ENCODE measurements around the gene CNOT3.
"Not testable (repeated sequence)": the region's sequence is repeated elsewhere in the genome, so short reads cannot be mapped to it uniquely, and the experiment has no call there.

Gene CNOT3

DNA sequence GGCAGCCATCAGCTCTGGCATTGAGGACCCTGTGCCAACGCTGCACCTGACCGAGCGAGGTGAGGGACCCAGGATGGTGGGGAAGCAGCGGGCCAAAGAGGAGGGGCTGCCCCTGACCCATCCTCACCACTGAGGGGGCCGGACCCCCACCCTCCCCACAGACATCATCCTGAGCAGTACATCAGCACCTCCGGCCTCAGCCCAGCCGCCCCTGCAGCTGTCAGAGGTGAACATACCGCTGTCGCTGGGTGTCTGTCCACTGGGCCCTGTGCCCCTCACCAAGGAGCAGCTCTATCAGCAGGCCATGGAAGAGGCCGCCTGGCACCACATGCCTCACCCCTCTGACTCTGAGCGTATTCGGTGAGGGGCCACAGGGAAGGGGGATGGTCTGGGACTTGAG, 14.7 kb downstream of the CNOT3 start:
- no peak for DNase-seq

DNA sequence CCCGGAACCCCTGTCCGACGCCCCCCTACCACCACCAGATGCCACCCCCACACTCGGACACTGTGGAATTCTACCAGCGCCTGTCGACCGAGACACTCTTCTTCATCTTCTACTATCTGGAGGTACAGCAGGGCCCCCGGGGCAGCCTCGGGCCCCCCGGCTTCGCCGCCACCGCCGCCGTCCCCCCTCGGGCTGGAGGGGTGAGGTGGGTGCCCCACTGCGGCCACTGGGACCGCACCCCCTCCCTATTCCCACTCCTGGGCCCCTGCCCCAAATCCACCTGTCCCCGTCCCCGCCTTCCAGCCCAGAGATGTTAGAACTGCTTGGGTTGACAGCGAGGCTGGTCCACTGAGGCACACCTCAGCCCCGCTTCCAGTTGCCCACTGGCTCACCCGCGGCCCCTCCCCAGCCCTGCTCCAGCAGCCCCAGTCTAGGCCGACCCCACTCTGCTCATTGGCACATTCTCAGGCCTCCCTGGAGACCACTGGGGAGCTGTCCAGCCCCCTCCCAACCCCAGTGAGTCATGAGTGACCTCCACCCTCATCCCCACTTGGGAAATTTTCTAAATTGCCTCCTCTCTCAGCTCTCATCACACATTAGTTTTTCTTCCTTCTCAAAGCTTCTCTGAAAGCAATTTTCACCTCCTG, 15.4 kb downstream of the CNOT3 start:
- no peak for DNase-seq

DNA sequence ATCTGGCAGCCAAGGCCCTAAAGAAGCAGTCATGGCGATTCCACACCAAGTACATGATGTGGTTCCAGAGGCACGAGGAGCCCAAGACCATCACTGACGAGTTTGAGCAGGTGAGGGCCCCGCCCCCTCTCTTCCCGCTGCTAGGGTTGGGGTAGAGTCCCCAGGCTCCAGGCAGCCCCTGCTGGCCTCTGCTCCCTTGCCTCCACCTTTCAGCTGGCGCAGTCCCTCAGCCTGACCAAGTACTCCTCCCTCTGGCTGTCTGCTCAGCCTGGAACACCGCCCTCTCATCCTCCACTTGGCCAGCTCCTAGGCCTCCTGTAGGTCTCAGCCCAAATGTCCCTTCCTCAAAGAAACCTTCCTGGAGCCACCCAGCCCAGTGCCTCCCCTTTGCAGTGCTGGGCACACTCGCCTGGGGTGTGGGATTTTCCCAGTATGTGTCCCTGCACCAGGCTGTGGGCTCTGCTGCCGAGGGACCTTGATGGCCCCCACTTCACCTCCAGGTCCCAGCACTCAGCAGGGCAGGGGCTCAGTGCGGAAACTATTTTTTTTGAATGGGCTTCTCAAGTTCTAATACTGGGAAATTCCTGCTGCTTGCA, 16.3 kb downstream of the CNOT3 start:
- no peak for DNase-seq

DNA sequence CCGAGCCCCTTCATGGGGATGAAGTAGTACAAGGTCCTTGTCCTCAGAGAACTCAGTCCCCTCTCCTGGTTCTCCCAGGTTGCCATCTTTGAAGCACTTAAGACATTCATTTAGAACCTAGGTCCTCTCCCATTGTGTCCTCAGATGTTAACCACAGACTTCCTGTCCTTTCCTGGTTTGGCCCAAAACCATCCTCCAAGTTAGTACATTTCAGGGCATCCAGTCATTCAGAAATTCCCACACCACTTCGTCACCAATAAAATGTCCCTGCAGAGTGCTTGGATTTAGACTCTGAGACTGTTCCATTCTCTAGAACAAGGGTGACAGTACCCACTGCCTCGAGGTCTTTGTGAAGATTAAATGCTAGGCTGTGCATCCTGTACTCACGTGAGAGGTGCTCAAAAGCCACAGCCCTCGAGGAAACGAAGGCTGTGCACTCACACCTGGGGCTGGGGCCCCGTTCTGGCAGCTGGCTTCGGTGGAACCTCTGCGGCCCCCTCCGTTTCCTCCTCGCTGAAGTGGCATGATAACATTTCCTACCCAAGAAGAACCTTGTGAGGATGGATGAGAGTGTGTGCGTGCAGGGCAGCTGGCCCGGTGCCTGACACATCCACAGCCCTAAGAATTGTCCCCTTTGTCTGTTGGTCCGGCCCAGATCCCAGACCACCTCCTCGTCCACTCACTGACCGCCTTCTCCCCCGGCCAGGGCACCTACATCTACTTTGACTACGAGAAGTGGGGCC, 17.2 kb downstream of the CNOT3 start:
- no peak for DNase-seq

DNA sequence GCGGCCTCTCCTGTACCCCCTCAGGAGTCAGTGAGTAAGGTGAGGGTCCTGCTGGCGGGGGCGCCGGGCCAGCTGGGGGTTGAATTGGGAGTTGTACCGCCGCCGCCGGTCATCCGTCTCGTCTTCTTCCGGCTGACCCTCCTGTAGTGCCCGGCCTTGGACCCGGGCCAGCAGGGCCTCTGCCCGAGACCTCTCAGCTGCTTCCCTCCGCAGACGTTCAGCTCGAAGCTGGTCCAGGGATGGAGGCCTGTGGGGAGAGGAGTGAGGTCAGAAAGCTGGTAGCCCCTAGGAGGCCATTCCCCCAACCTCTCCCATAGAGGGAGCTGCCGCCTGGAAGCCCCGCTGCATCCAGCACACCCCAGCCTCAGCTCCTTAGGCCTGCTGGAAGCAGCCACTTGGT, 18.1 kb downstream of the CNOT3 start:
- DNase-seq: no peak

DNA sequence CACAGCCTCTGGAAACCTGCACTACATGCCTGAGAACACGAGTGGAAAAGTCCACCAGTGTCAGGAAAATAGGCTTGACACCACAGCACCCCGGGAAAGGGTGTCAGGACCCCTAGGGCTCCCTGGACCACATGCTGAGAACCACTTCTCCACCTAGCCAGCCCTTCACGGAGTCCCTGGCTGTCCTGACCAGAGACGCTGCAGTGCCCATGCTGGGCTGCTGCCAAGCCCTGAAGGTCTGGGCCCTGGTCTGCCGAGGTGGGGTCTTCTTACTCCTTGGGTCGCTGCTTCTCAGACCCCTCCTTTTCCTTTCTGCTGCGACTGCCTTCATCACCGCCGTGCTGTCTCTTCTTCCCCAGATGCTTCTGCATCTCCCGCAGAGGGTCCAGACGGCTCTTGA, 18.9 kb downstream of the CNOT3 start:
- no peak for DNase-seq

DNA sequence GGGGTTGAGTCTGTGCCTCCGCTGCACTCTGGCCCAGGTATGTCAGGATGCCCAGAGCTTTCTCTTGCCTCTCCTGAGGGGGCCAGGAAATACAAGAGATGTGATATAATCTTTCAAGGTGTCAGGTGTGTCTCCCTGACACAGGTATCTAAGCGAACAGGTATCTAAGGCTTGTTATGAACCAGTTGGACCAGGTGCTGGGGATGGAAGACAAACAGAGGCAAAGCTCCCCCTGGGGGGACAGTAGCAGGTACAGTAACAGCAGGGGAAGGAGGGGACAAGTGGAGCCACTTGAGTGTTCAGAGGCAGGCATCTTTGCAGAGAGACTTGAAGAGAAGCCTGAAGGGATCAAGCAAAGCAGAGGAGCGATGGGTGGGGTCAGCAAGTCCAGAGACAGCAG, 19.4 kb downstream of the CNOT3 start:
- DNase-seq: no peak

DNA sequence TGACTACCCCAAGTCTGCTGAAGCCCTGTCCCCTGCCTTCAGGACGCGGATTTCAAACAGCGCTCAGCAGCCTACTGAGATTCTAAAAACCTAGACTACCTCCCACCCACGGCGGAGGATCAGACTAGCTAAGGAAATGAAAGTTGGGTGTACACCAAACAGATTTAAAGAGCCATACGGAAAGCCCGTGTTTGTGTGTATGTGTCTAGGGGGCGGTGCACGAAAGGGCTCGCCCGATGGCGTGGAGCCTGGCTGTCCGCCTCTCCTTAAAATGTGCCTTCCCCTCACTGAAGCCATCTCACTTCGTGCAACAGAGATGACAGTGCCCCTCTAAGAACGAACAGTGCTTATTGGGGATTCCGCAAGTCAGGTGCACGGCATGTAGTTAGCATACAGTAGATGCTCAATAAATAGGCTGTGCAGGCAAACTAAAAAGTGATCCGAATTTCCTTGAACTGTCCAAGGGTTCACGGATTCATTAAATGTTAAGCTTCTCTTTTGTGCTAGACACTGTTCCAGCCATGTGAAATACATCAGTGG, 21.3 kb downstream of the CNOT3 start:
- no peak for DNase-seq

DNA sequence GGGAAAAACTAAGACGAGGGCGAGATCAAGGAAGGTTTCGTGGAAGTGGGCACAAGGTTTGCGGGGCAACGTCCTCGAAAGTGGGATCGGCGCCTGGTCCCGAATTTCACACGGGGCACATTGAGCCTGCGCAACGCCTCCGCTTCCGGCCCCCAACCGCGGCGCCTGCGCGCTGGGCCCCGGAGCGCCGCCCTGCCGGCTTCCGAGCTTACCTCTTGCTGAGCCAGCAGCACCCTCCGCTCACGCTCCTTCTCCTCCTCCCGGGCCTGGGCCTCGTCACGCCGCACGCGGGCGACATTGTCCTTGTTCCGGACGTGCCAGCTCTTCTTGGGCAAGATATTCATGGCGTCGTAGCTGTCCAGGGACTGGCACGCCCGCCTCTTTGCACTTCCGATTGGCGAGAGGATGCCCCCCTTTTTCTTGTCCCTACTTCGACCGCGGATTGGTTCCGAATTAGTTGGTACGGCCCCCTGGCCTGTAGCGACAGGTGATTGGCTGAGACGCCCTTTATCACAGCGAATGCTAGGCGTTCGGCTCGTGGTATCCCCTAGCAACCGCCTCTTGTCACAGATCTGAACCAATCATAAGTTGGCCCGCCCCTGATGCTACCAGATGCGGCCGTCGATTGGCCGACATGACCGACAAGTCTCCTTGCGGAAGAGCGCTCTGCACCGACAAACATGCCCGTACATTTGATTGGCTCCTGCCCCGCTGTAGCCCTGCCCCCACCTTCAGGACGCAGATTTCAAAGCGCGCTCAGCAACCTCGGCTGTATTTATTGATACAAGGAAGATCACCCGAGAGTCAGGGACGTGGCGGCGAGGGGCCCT, 22.0 kb downstream of the CNOT3 start, which contains the start of gene LENG1:
LENG1 (minus strand) TSS at position 370 of the 830 bp plus-strand sequence; CDS start at position 344, 26 bp downstream.
- peak; percentile 99 for DNase-seq

DNA sequence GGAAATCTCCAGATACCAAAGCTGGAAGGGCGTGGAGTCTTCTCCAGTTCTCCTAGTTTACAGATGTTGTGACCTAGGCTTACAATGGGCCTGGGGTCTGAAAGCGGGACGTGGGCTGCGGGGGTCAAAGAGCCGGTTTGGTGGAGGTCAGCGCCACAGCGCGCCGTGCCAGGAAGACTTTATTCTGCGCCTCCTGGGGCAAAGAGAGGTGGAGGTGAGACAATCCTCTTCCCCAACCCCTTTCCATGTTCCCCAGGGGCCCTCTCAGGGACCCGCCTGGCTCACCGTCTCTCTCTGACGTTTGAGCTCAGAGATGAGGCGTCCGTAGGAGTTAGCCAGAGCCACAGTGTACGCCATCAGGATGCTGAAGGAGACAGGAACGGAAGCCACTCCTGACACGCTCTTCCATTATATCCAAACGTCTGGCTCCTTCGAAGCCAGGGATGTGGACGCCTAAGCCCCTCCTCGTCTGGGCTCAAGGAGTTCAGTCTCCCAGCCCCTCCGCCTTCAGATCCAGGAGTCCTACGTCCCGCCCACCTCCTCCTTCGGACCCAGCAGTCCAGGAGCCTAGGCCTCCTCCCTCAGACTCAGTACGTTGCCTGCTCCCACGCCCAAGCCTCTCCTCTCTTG, 22.7 kb downstream of the CNOT3 start:
- peak; percentile 38 for DNase-seq

DNA sequence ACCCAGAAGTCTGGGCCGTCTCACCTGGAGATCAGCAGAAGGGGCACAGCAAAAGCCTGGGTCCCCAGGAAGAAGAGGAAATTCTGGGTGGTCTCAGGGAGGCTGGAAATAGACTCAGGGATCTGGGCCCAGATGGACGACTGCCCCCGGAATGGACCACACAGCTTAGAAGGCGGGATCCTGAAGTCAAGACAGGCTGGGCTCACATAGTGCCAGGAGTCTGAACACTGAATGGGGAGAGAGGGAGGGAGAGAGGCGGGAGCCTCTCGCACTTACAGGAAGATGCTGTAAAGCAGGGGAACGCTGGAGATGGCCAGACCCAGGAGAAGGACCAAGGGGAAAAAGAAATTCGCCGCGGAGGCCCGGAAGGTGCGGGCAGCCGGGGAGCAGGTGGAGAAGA, 23.3 kb downstream of the CNOT3 start:
- no peak for DNase-seq

DNA sequence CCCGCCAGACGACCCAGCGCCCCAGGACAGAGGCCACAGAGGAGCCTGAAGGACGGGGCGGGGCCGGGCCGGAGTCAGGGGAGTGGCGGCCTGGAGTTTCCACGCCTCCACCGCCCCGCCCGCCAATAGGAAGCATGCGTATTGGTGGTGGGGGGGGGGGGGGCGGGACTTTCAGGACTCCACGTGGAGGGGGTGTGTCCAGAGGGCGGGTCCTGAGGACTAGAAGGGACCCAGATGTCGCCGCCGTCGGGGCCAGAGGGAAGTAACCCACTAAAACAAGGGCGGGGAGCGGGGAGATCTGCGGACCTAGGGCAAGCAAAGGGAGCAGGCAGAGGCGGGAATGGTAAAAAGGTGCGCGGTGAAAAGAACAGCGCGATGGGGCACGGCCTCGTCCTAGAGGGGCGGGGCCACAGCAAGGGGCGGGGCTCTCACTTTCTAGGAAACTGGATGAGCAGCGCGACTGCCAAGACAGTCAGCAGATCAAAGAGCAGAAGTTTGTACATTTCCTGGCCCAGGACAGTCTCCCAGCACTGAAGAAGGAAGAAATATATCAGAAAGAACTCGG, 24.8 kb downstream of the CNOT3 start:
- peak; percentile 71 for DNase-seq

DNA sequence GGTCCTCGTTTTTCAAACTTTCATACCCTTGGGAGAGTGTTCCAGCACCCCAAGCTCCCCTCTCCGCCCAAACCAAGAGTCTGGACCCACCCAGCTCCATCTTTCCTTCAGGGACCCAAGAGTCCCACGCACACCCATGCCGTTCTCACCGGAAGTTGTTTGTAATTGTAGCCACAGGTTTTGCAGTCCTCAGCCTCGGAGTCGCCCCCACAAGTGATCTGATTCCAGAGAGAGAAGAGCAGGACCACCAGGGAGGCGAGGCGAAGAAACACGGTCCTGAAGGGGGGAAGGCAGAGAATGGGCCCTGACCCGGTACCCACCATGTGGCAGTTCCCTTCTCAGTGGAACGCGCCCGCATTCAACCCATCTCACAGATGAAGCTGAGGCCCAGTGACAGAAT, 25.3 kb downstream of the CNOT3 start:
- no peak for DNase-seq

DNA sequence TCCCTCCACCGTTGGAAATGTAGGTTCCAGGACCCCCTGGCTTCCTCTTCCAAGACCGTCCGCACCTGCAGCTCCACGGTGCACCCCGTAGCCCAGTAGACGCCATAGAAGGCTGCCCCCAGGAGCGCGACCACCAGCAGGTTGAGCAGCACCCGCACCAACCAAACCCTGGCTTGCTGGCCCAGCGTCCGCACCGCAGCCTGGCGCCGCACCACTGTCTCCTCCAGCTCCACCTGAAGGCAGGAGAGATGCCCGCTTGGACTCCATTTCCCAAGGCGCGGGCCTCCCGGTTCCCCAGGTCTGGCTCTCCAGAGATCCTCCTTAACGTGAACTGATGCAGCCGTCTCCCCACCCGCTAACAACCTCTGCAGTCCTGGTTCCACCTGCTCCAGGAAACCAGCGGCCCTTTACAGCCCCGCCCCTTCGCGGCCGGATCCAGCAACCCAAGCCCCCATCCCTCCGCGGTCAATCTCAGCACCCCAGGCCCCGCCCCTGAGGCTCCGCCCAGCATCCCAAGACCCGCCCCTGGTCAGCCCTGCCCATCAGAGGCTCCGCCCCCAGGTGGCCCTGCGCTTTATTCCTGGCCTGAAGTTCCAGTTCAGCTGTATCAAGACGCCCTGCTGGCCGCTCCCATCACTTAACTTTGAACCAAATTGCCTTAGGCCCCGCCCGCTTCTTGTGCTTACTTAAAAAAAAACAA, 27.0 kb downstream of the CNOT3 start:
- DNase-seq: no peak

DNA sequence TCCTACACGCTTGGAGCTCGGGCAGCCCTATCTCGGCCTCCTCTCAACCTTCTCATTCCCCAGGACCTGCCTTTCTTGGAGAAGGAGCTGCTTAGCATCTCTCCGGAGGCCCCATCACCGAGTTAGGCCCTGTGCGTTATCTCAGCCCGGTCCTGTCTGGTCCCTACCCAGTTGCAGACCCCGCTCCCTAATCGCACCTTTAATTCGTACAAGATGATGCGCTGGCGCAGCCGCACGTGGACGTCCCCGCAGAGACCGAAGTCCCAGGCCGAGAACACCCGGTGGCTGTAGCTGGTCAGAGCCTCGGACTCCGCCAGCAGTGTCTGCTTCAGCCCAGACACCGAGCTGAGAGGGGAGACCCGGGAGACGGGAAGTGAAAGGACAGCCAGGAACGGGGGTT, 27.7 kb downstream of the CNOT3 start:
- DNase-seq: no peak

DNA sequence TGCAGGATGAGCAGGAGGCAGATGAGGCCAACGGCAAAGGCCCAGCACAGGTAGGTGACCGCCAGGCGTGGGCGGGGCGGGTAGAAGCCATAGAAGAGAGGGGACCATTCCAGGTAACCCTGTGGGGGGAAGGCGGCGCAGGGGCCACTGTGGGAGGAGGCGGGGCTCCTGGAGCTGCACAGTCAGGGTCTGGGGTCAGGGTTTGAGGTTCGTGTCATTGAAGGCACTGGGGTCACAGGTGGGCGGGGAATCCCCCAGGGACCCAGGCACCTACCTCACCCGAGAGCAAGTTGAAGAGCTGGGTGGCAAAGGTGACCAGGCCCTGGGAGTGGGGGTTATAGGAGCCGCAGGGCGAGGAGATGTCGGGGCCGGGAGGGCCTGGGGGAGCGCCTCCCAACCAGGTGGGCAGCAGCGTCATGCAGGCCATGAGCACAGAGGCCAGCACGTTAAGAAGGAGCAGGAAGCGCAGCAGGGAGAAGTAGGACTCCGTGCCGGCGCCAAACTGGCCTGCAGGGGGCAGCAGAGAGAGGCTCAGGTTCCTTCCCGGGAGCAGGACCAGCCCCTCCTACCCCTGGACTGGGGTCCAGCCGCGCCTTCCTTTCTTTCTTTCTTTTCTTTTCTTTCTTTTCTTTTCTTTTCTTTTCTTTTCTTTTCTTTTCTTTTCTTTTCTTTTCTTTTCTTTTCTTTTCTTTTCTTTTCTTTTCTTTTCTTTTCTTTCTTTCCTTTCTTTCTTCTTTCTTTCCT, 30.8 kb downstream of the CNOT3 start:
- peak; percentile 79 for DNase-seq

DNA sequence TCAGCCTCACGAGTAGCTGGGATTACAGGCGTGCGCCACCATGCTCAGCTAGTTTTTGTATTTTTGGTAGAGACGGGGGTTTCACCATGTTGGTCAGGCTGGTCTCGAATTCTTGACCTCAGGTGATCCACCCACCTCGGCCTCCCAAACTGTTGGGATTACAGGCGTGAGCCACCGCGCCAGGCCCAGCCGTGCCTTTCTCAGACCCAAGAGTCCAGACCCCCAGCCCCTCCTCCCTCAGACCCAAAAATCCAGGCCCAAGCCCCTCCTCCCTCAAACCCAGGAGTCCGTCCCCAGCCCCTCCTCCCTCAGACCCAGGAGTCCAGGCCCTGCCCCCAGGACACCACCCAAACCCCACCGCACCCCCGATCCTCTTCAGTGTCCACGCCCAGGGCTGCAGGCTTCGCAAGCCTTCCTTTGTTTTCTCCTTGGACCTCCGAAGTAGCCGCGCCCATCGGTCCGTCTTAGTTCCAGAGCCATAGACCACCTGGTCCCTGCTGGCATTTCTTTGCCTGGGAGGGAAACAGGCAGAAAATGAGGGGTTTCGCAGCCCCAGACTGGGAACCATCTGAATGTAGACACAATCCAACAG, 31.7 kb downstream of the CNOT3 start:
- DNase-seq: no peak

DNA sequence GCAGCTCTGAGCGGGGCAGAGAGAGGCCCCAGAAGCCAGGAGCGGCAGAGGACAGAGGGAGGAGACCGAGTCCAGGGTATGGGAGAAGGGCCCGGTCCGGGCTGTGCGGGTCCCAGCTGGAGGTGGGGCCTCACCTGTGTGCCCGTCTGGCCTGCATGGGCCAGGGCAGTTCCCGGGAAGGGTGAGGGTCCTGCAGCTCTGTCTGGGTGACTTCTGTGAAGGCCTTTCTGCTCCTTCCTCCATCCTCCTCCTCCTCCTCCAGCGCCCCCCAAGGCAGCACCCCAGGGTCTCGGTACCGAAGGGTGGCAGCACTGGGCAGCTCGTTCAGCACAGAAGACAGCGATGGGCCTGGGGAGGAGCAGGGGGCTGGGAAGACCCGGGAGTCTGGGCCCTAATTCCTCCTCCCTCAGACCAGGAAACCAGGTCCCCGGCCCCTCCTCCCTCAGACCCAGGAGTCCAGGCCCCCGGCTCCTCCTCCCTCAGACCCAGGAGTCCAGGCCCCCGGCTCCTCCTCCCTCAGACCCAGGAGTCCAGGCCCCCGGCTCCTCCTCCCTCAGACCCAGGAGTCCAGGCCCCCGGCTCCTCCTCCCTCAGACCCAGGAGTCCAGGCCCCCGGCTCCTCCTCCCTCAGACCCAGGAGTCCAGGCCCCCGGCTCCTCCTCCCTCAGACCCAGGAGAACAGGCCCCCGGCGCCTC, 34.3 kb downstream of the CNOT3 start:
- DNase-seq: not testable (repeated sequence)

DNA sequence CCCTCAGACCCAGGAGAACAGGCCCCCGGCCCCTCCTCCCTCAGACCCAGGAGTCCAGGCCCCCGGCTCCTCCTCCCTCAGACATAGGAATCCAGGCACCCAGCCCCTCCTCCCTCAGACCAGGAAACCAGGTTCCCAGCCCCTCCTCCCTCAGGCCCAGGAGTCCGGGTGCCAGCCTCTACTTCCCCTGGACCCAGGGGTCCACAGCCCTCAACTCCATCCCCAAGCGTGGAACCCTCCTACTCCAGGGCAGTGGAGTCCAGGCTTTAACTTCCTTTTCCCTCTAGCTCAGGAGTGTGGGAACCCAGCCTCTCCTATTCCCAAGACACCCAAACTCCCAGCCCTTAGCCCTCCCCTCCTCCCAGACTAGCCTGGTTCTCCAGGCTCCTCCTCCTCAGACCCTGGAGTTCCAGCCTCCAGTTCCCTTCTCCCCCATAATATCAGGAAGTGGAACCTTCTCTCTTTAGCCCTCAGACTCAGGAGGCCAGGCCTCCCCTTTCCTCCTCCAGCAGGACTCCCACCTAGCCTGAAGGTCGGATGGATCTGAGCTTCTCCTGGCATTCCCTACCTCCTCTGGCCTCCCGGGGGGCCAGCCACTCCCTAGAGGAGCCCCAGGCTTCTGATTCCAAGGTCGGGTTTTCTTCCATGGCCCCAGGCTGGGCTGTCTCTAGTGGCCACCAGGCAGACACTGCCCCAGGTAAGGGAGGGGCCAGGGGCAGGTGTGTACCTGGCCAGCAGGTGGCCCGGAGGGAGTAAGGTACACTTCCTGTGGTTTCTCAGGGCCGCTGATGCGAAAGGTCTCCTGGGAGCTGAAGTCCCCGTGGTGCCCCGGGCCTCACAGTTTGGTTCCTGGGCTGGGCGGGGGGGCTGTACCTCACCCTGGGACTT, 35.2 kb downstream of the CNOT3 start, which contains the start of gene TMC4:
TMC4 (minus strand) TSS at position 690 of the 888 bp plus-strand sequence; CDS start at position 647, 43 bp downstream.
- DNase-seq: peak; percentile 78
